ENCODE data around the gene CRYBA4. TPM values are rescaled to one million over a fixed set of nuclear protein-coding genes. Genes with fewer than 3 reads are reported as not detected.
A peak's percentile ranks its signal among the peaks of the same experiment; 100 is the strongest.

The CRYBA4 gene
- total and polyA plus RNA-seq, 7 donors = not detected

- Histone ChIP-seq H3K36me3 (no peaks in the 10 kb centered on the region), H3K4me1 (peaks cover 0 to 4% (median 3%) of the 10 kb centered on the region in 4 donors), H3K4me3 (no peak overlapping the region), H3K27me3 (peaks cover 0 to 17% (median 0%) of the 10 kb centered on the region in 3 donors), H3K9me3 (no peaks in the 10 kb centered on the region), H3K27ac (no peak overlapping the region)
- 87 to 90% methylated on average over 13 of the region's 13 CpGs for WGBS, 2 donors
- intact Hi-C loops (cut with DNase I) = no loop called here
- TF ChIP-seq, protein P1, sequence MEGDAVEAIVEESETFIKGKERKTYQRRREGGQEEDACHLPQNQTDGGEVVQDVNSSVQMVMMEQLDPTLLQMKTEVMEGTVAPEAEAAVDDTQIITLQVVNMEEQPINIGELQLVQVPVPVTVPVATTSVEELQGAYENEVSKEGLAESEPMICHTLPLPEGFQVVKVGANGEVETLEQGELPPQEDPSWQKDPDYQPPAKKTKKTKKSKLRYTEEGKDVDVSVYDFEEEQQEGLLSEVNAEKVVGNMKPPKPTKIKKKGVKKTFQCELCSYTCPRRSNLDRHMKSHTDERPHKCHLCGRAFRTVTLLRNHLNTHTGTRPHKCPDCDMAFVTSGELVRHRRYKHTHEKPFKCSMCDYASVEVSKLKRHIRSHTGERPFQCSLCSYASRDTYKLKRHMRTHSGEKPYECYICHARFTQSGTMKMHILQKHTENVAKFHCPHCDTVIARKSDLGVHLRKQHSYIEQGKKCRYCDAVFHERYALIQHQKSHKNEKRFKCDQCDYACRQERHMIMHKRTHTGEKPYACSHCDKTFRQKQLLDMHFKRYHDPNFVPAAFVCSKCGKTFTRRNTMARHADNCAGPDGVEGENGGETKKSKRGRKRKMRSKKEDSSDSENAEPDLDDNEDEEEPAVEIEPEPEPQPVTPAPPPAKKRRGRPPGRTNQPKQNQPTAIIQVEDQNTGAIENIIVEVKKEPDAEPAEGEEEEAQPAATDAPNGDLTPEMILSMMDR (IDR thresholded peaks at IDR 0.05) = no peak
- no peak for TF ChIP-seq POLR2A (IDR thresholded peaks at IDR 0.05)
- no peak for TF ChIP-seq POLR2AphosphoS5 (IDR thresholded peaks at IDR 0.05)
- no peak for TF ChIP-seq EP300 (IDR thresholded peaks at IDR 0.05)
- DNase-seq = no peak
Observed at GRCh38 chr22:26667140-26667539, 45.4 kb downstream of the CRYBA4 start.

DNA sequence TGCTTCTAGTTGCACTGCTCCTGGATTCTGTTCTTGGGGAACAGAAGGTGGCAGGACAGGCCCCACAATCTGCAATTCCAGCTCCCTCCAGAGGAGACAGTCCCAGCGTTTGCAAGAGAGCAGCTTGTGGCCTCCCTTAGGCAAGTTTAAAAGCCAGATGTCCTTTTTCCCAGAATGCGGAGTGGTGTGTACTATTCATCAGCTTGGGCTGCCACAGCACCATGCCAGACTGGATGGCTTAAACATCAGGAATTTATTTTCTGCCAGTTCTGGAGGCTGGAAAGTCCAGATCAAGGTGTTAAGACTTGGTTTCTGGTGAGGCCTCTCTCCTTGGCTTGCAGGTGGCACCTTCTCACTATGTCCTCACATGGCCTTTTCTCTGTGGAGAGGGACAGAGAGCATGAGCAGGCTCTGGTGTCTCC, 47.3 kb downstream of the CRYBA4 start:
- TF ChIP-seq EP300 (IDR thresholded peaks at IDR 0.05) = no peak
- no peak for TF ChIP-seq POLR2A (IDR thresholded peaks at IDR 0.05)
- TF ChIP-seq, protein P1 (IDR thresholded peaks at IDR 0.05) = no peak
- TF ChIP-seq POLR2AphosphoS5 (IDR thresholded peaks at IDR 0.05) = no peak
- DNase-seq = no peak
- H3K4me3 ChIP-seq = no peak overlapping the region
- H3K4me1 ChIP-seq = peaks cover 0 to 17% (median 13%) of the 10 kb centered on the region in 4 donors
- 52 to 66% methylated on average over 2 of the region's 2 CpGs for WGBS, 2 donors
- no peaks in the 10 kb centered on the region for H3K36me3 ChIP-seq
- H3K9me3 ChIP-seq = no peaks in the 10 kb centered on the region
- peaks cover 0 to 5% (median 0%) of the 10 kb centered on the region in 3 donors for H3K27me3 ChIP-seq
- H3K27ac ChIP-seq = no peak overlapping the region
- intact Hi-C loops (cut with DNase I) = no loop called here

DNA sequence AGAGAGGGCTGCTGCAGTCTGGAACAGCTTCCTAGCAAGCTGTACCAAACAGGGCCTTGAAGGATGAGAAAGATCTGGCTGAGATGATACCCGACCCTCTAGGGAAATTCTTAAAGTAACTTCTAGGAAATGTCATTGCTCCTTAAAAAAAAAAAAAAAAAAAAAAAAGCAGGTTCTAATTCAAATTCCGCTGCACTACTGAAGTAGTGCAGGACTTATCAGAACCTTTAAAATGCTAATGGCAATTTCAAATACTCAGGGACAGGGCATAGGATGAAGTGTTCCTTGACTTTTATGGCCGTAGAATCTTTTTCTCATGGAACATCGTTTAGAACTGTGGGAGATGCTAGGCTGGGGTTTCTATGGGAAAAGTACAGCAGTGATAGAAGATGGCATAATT, 48.7 kb downstream of the CRYBA4 start:
- H3K4me1 ChIP-seq = peaks cover 0 to 28% (median 22%) of the 10 kb centered on the region in 4 donors
- no peak overlapping the region for H3K27ac ChIP-seq
- no peak overlapping the region for H3K4me3 ChIP-seq
- WGBS, 2 donors = 81 to 92% methylated on average over 4 of the region's 4 CpGs
- H3K27me3 ChIP-seq = no peaks in the 10 kb centered on the region
- intact Hi-C loops (cut with DNase I) = no loop called here
- H3K9me3 ChIP-seq = no peaks in the 10 kb centered on the region
- TF ChIP-seq EP300 (IDR thresholded peaks at IDR 0.05) = no peak
- no peak for TF ChIP-seq POLR2AphosphoS5 (IDR thresholded peaks at IDR 0.05)
- TF ChIP-seq, protein P1 (IDR thresholded peaks at IDR 0.05) = no peak
- no peak for TF ChIP-seq POLR2A (IDR thresholded peaks at IDR 0.05)
- no peaks in the 10 kb centered on the region for H3K36me3 ChIP-seq
- DNase-seq = no peak

DNA sequence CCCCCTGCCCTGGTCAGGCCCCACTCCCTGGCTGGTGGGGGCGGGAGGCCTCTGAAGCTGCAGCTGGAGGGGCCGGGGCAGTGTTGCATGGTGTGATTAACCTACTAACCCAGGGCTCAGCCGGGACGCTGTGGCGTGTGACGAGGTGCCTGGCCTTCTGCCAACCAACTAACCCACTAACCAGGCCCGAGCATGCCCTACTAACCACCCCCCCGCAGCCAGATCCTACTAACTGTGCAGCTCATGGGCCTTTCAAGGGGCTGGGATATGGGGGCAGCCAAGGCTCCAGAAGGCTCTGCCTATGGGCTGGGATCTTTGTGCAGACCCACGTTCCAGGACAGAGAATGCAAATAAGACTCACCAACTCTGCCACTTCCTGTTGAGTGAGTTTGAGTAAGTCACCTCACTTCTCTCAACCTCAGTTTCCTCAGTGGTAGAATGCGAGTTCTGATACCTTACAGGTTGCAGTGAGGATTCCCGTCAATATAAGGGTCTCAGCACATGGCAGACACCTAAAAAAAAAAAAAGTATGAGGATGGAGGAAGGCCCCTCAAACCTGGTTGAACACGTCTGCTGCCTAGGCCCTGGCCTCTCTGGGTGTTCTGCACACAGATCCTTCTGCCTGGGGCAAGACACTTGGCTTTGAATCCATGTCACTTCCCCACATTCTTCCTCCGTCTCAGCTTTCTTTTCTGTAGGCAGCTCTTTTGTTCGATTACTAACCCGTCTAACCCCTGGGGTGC, 49.7 kb downstream of the CRYBA4 start:
- no peak overlapping the region for H3K4me3 ChIP-seq
- H3K27me3 ChIP-seq = no peaks in the 10 kb centered on the region
- 65 to 85% methylated on average over 15 of the region's 15 CpGs for WGBS, 2 donors
- peak overlapping the region; percentile 88 to 94 (median 93) for H3K27ac ChIP-seq
- no peak for TF ChIP-seq POLR2AphosphoS5 (IDR thresholded peaks at IDR 0.05)
- no peak for TF ChIP-seq EP300 (IDR thresholded peaks at IDR 0.05)
- TF ChIP-seq, protein P1 (IDR thresholded peaks at IDR 0.05) = no peak
- H3K36me3 ChIP-seq = no peaks in the 10 kb centered on the region
- DNase-seq = peak; percentile 76
- peaks cover 0 to 28% (median 22%) of the 10 kb centered on the region in 4 donors for H3K4me1 ChIP-seq
- H3K9me3 ChIP-seq = no peaks in the 10 kb centered on the region
- intact Hi-C loops (cut with DNase I) = no loop called here
